Osteoblast (primary cell): ENCODE data around the gene TNIK. TPM values are rescaled to one million over a fixed set of nuclear protein-coding genes. Genes with fewer than 3 reads are reported as not detected.
A peak's percentile ranks its signal among the peaks of the same experiment; 100 is the strongest.

Source experiments
- DNase-seq: peaks from one replicate; pipeline ENCODE4 v3.0.0; 2011; ENCODE audit warnings: low spot score, mixed read lengths; ENCODE audit not compliant: insufficient read length; ENCODE audit errors: missing footprints
- H2AFZ ChIP-seq: 2 replicates; pipeline ENCODE4 v1.6.0; 2011; ENCODE audit warnings: mild to moderate bottlenecking, low read length
- H3K27ac ChIP-seq: 2 replicates; pipeline ENCODE4 v1.5.1; 2011; ENCODE audit warnings: mild to moderate bottlenecking, low read depth, low read length, moderate library complexity
- H3K27me3 ChIP-seq: 2 replicates; pipeline ENCODE4 v1.6.0; 2012; ENCODE audit warnings: mild to moderate bottlenecking, control low read depth, inconsistent platforms, low read length, moderate library complexity; ENCODE audit not compliant: insufficient read depth
- H3K36me3 ChIP-seq: 2 replicates; pipeline ENCODE4 v1.5.1; 2011; ENCODE audit warnings: mild to moderate bottlenecking, low read length, control low read depth, moderate library complexity; ENCODE audit not compliant: insufficient read depth
- H3K4me1 ChIP-seq: 2 replicates; pipeline ENCODE4 v1.5.1; 2011; ENCODE audit warnings: mild to moderate bottlenecking, low read length, control low read depth, moderate library complexity; ENCODE audit not compliant: insufficient read depth
- H3K4me2 ChIP-seq: 2 replicates; pipeline ENCODE4 v1.6.0; 2011; ENCODE audit warnings: mild to moderate bottlenecking, low read length; ENCODE audit not compliant: insufficient read depth
- H3K4me3 ChIP-seq: fragments of 200-600 bp; sonication (generic); 3 replicates; pipeline ENCODE4 v1.5.1; 2012; ENCODE audit warnings: mild to moderate bottlenecking, low read length, inconsistent platforms; ENCODE audit not compliant: insufficient read depth
- H3K79me2 ChIP-seq: 2 replicates; pipeline ENCODE4 v1.6.0; 2012; ENCODE audit warnings: mild to moderate bottlenecking, low read length, control low read depth, inconsistent platforms; ENCODE audit not compliant: insufficient read depth
- H3K9me3 ChIP-seq: 2 replicates; pipeline ENCODE4 v1.5.1; 2011; ENCODE audit warnings: low read depth, low read length, control low read depth
- H4K20me1 ChIP-seq: 2 replicates; pipeline ENCODE4 v1.6.0; 2012; ENCODE audit warnings: mild to moderate bottlenecking, low read length, control low read depth; ENCODE audit not compliant: insufficient read depth
- CTCF ChIP-seq: IDR thresholded peaks from 2 replicates; pipeline ENCODE4 v1.5.1; 2011; ENCODE audit warnings: mild to moderate bottlenecking, low read depth, low read length, moderate library complexity; ENCODE audit errors: extremely low read depth
- total RNA-seq: library from RNA; depleted of rRNA; stranded (reverse); fragments of >200 nt; gene quantifications from 2 replicates; pipeline ENCODE4 v1.2.3, GENCODE V29; 2012

Gene TNIK
- total RNA-seq, 1 donor: 7.6 TPM

GRCh38 chr3:171021377-171021776, 438.8 kb downstream of the TNIK start:
- H3K9me3 ChIP-seq: no peaks in the 10 kb centered on the region
- no peak for TF ChIP-seq CTCF
- DNase-seq: no peak

DNA sequence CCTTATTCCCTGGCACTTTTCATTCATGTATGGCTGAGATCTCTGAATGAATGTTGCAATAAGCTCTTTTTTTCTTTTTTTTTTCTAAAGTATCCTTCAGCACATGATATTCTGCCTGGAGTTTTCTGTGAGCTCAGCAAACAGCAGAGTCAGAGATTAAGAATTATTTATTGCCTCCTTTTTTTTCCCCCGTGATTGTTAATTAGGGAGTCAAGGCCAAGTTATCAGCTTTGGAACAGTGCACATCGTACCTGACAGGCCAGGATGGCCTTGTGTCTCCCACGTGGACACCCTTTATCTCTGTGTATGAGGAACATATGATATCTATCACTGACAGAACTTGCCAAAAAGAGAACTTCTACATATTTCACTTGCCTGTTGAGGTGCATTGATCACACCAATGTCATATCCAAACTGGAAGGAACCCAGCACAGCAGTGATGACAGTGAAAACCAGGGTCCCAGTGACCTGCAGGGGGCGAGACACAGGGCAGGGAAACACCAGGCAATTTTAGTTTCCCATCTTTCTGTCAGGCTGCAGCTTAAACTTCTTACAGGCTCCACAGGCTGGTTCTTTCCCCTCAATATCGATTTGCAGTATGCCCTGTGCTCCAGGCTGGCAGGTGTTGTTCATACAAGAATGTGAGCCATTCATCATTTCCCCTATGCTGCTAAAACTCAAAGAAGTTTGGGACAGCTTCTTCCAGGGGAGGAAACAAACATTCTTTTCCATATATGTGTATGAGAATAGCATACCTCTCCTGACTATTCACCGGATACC, 441.9 kb downstream of the TNIK start:
- Histone ChIP-seq H2AFZ (no peak overlapping the region), H3K27me3 (no peaks in the 10 kb centered on the region), H3K27ac (no peak overlapping the region), H3K4me1 (peaks cover 15% of the 10 kb centered on the region), H3K36me3 (no peaks in the 10 kb centered on the region), H3K9me3 (no peaks in the 10 kb centered on the region), H3K4me2 (no peak overlapping the region), H3K4me3 (no peak overlapping the region), H4K20me1 (no peaks in the 10 kb centered on the region), H3K79me2 (no peaks in the 10 kb centered on the region)
- peak; percentile 40 for TF ChIP-seq CTCF
- no peak for DNase-seq

More at GRCh38 chr3:171021377-171021776, 438.8 kb downstream of the TNIK start:
- no peak overlapping the region for H3K4me3 ChIP-seq
- H3K27ac ChIP-seq: no peak overlapping the region
- H2AFZ ChIP-seq: no peak overlapping the region
- H3K4me2 ChIP-seq: no peak overlapping the region
- H3K36me3 ChIP-seq: no peaks in the 10 kb centered on the region
- no peaks in the 10 kb centered on the region for H3K79me2 ChIP-seq
- peaks cover 10% of the 10 kb centered on the region for H3K4me1 ChIP-seq
- no peaks in the 10 kb centered on the region for H3K27me3 ChIP-seq
- H4K20me1 ChIP-seq: no peaks in the 10 kb centered on the region

DNA sequence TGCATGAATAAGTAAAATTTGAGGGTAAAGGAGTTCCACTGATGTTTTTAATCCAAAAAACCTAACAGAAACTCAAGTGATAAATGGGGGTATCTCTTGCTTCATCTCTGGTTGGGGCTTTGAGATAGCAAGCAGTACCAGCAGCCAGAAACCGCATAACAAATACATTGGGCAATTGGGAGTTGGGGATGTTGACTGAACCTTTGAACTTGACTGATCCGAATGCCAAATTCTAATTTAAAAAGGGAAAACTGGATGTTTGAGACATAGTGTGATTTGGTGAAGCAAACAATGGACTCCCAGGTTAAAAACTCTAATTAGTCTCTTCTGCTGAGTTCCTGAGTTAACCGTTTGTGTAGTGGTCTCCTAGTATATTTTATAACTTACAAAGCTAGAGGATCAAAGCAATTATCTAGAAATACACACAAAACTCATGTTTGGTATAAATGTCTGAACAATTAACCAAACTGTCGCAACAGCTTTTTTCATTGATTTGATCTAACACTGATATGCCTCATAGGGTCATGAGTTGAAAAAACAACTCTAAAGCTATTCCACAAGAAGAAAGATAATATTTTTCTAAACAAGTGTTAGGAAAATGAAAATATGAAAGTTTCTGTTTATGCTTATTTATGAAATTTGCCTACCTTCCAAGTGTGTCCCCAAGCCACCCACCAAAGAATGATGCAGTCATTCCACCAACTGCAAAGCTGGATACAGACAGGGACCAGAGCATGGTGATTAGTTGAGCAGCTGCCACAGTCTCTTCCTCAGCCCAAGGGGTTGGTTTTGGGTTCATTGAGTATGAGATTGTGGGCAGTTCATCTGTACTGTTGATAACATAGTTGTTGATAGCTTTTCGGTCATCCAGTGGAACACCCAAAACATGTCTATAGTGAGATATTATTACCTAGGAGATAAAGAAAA, 446.1 kb downstream of the TNIK start:
- H4K20me1 ChIP-seq: no peaks in the 10 kb centered on the region
- TF ChIP-seq CTCF: no peak
- peaks cover 15% of the 10 kb centered on the region for H3K4me1 ChIP-seq
- H3K4me2 ChIP-seq: peak overlapping the region; percentile 5
- H3K9me3 ChIP-seq: no peaks in the 10 kb centered on the region
- H2AFZ ChIP-seq: no peak overlapping the region
- no peak overlapping the region for H3K4me3 ChIP-seq
- H3K27me3 ChIP-seq: no peaks in the 10 kb centered on the region
- no peak for DNase-seq
- no peaks in the 10 kb centered on the region for H3K79me2 ChIP-seq
- no peaks in the 10 kb centered on the region for H3K36me3 ChIP-seq
- no peak overlapping the region for H3K27ac ChIP-seq

DNA sequence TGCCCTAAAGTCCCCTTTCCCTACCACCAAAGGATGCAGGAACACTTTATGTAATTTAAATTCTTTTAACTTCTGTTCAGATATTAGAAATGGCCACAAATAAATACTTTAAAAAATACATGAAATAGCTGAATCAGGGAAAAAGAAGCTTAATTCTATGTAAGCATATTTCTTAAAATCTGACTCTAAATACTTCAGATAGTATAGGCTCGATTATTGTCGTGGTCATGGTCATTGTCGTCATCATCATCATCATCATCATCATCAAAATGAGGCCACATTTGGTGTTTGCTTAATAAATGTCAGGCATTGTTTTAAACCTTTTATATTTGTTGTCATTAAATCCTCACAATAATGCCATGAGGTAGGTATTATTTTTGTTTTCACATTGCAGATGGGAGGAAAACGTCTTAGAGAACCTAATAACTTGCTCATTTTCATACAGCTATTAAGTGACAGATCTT, 448.3 kb downstream of the TNIK start:
- H3K9me3 ChIP-seq: no peaks in the 10 kb centered on the region
- H4K20me1 ChIP-seq: no peaks in the 10 kb centered on the region
- no peak overlapping the region for H2AFZ ChIP-seq
- no peaks in the 10 kb centered on the region for H3K79me2 ChIP-seq
- no peak overlapping the region for H3K27ac ChIP-seq
- no peaks in the 10 kb centered on the region for H3K27me3 ChIP-seq
- no peak for DNase-seq
- TF ChIP-seq CTCF: no peak
- H3K4me1 ChIP-seq: peaks cover 4% of the 10 kb centered on the region
- no peak overlapping the region for H3K4me3 ChIP-seq
- H3K36me3 ChIP-seq: no peaks in the 10 kb centered on the region
- no peak overlapping the region for H3K4me2 ChIP-seq
